CD8-positive, alpha-beta memory T cell (primary cell): ENCODE data around the gene TTC3. TPM values are rescaled to one million over a fixed set of nuclear protein-coding genes. Genes with fewer than 3 reads are reported as not detected.

ENCODE experiments used
- CTCF ChIA-PET: fragments of 350-600 bp; sonication (Branson Sonifier 250); formaldehyde crosslinking; loops from one replicate; lab custom pipeline; 2021; ENCODE audit warnings: antibody characterized with exemption; lab: Charles Lee
- POLR2A ChIA-PET: fragments of 350-600 bp; sonication (Branson Sonifier 250); formaldehyde crosslinking; loops from one replicate; lab custom pipeline; 2021; ENCODE audit warnings: antibody characterized with exemption; lab: Charles Lee
- DNase-seq, 5 donors: peaks; one replicate each; pipeline versions ENCODE4 v3.0.0 to v3.0.0-alpha.2; 2020 to 2022; ENCODE audit warnings: mixed read lengths in 1 of 5
- H3K27ac ChIP-seq: one replicate; pipeline ENCODE4 v1.7.0; 2013; ENCODE audit warnings: low read depth, mild to moderate bottlenecking, low read length, moderate library complexity
- H3K27me3 ChIP-seq: 2 replicates; pipeline ENCODE4 v1.7.0; 2013; ENCODE audit warnings: low read length, mild to moderate bottlenecking; ENCODE audit not compliant: insufficient read depth, poor library complexity, severe bottlenecking
- H3K36me3 ChIP-seq: 2 replicates; pipeline ENCODE4 v1.7.0; 2013; ENCODE audit warnings: mild to moderate bottlenecking, low read length, moderate library complexity; ENCODE audit not compliant: insufficient read depth
- H3K4me1 ChIP-seq: 2 replicates; pipeline ENCODE4 v1.7.0; 2013; ENCODE audit warnings: mild to moderate bottlenecking, low read length, moderate library complexity; ENCODE audit not compliant: insufficient read depth
- H3K4me3 ChIP-seq: 2 replicates; pipeline ENCODE4 v1.7.0; 2013; ENCODE audit warnings: mild to moderate bottlenecking, low read length
- H3K9me3 ChIP-seq: 2 replicates; pipeline ENCODE4 v1.7.0; 2013; ENCODE audit warnings: mild to moderate bottlenecking, low read length
- H3K27ac Mint-ChIP-seq, 8 donors: one replicate each; pipeline ENCODE4 v1.8.0; 2020 to 2021; ENCODE audit warnings: mixed read lengths in 8 of 8, mild to moderate bottlenecking in 6 of 8, inconsistent platforms in 3 of 8, moderate library complexity in 3 of 8
- H3K27me3 Mint-ChIP-seq, 2 donors: one replicate each; pipeline ENCODE4 v1.8.0; 2020 to 2021; ENCODE audit warnings: mixed read lengths in 2 of 2, mild to moderate bottlenecking in 1 of 2, moderate library complexity in 1 of 2
- H3K36me3 Mint-ChIP-seq, 3 donors: one replicate each; pipeline ENCODE4 v1.8.0; 2020 to 2021; ENCODE audit warnings: mixed read lengths in 3 of 3, inconsistent platforms in 1 of 3, mild to moderate bottlenecking in 1 of 3
- H3K4me1 Mint-ChIP-seq, 3 donors: one replicate each; pipeline ENCODE4 v1.8.0; 2020 to 2021; ENCODE audit warnings: mixed read lengths in 3 of 3, inconsistent platforms in 1 of 3, mild to moderate bottlenecking in 1 of 3
- H3K4me3 Mint-ChIP-seq, 7 donors: one replicate each; pipeline ENCODE4 v1.8.0; 2020 to 2021; ENCODE audit warnings: mixed read lengths in 7 of 7, mild to moderate bottlenecking in 6 of 7, moderate library complexity in 4 of 7, inconsistent platforms in 2 of 7
- H3K9me3 Mint-ChIP-seq, 5 donors: one replicate each; pipeline ENCODE4 v1.8.0; 2020 to 2022; ENCODE audit warnings: mixed read lengths in 5 of 5, mild to moderate bottlenecking in 3 of 5, moderate library complexity in 2 of 5, inconsistent platforms in 1 of 5
- polyA plus RNA-seq: library from polyadenylated mRNA; unstranded; fragments of 300-500 nt; fragmentation: Illumina TruSeq; gene quantifications from one replicate; pipeline ENCODE4 v1.2.3, GENCODE V29; 2021
- total RNA-seq, 2 experiments: library from RNA; stranded (reverse); gene quantifications; one replicate each; pipeline ENCODE4 v1.2.3, GENCODE V29; 2021

TTC3 gene
- total and polyA plus RNA-seq, 3 experiments from 2014 or later = 53.0 to 108 (median 54.5) TPM

GRCh38 chr21:37036177-37036576 lies 36.9 kb upstream of the TTC3 start:
- Histone ChIP-seq H3K9me3 (no peaks in the 10 kb centered on the region), H3K27me3 (no peaks in the 10 kb centered on the region), H3K27ac (no peak overlapping the region), H3K4me1 (no peaks in the 10 kb centered on the region), H3K4me3 (no peak overlapping the region), H3K36me3 (no peaks in the 10 kb centered on the region)
- ChIA-PET POLR2A (interaction anchor here (0.7 kb wide), 1 partner anchor 329 kb away, joined by 4 read pairs; no protein-coding TSS in a partner anchor), CTCF (no interaction called here)
- Mint-ChIP-seq H3K27me3 (peaks cover 3 to 8% of the 10 kb centered on the region in 2 donors), H3K9me3 (no peaks in the 10 kb centered on the region), H3K27ac (no peak overlapping the region), H3K36me3 (no peaks in the 10 kb centered on the region), H3K4me3 (no peak overlapping the region), H3K4me1 (no peaks in the 10 kb centered on the region)
- DNase-seq = no peak

DNA sequence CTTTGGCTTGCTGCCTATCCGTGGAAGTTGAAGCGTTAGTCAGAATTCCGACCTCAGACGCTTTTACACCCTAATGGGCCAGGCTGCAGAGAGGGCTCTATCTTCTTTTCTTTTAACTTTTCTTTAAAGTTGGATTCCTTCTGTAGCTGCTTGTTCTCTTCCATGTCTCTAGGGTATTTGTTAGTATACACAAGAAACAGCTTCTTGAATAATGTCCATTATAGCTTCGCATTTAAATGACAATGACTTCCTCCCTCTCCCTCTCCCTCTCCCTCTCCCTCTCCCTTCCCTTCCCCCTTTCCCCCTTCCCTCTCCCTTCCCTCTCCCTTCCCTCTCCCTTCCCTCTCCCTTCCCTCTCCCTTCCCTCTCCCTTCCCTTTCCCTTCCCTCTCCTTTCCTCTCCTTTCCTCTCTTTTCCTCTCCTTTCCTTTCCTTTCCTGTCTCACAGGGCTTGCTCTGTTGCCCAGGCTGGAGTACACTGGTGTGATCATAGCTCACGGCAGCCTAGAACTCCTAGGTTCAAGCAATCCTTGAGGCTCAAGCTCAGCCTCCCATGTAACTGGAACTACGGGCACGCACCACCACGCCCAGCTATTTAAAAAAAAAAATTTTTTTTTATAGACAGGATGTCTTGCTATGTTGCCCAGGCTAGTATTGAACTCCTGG lies 33.5 kb upstream of the TTC3 start:
- peaks cover 3 to 6% of the 10 kb centered on the region in 2 donors for H3K27me3 Mint-ChIP-seq
- CTCF ChIA-PET = no interaction called here
- no peak for DNase-seq

DNA sequence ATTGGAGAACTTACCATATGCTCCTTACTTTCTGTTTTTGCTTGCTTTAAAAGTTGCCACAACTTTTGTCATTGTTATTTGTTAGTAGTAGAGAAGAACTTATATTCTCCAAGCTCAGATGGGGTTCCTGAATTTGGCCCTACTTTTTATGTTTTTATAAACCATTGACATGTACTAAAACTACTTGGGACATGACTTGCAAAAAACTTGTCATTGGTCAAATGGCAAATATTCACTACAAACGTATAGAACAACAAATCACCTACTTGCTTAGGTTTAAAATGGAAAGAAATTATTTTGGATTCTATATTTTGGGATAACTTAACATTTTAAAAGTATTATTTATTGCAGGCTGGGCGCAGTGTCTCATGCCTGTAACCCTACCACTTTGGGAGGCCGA lies 32.8 kb upstream of the TTC3 start:
- Mint-ChIP-seq H3K4me1 (peaks cover 6 to 7% (median 6%) of the 10 kb centered on the region in 3 donors), H3K4me3 (no peak overlapping the region), H3K9me3 (no peaks in the 10 kb centered on the region), H3K27me3 (peaks cover 3 to 6% of the 10 kb centered on the region in 2 donors), H3K36me3 (no peaks in the 10 kb centered on the region), H3K27ac (no peak overlapping the region)
- Histone ChIP-seq H3K36me3 (no peaks in the 10 kb centered on the region), H3K27me3 (no peaks in the 10 kb centered on the region), H3K27ac (no peak overlapping the region), H3K9me3 (no peaks in the 10 kb centered on the region), H3K4me3 (no peak overlapping the region), H3K4me1 (peaks cover 4% of the 10 kb centered on the region)
- POLR2A ChIA-PET = no interaction called here
- DNase-seq = no peak
- CTCF ChIA-PET = no interaction called here

More for the DNA sequence above, 33.5 kb upstream of the TTC3 start:
- H3K36me3 Mint-ChIP-seq = no peaks in the 10 kb centered on the region
- no peaks in the 10 kb centered on the region for H3K36me3 ChIP-seq
- H3K9me3 Mint-ChIP-seq = no peaks in the 10 kb centered on the region
- H3K4me1 Mint-ChIP-seq = no peaks in the 10 kb centered on the region
- no peak overlapping the region for H3K4me3 ChIP-seq
- H3K4me1 ChIP-seq = peaks cover under 1% of the 10 kb centered on the region
- H3K27ac ChIP-seq = no peak overlapping the region
- no peak overlapping the region for H3K4me3 Mint-ChIP-seq
- POLR2A ChIA-PET = interaction anchor here (0.6 kb wide), 1 partner anchor 9 kb away, joined by 3 read pairs; no protein-coding TSS in a partner anchor
- no peaks in the 10 kb centered on the region for H3K27me3 ChIP-seq
- no peaks in the 10 kb centered on the region for H3K9me3 ChIP-seq
- no peak overlapping the region for H3K27ac Mint-ChIP-seq

- no peaks in the 10 kb centered on the region for H3K36me3 ChIP-seq
- Mint-ChIP-seq H3K9me3 (no peaks in the 10 kb centered on the region), H3K36me3 (no peaks in the 10 kb centered on the region), H3K27ac (no peak overlapping the region), H3K4me1 (peaks cover 9 to 10% (median 10%) of the 10 kb centered on the region in 3 donors), H3K27me3 (peaks cover 8 to 9% of the 10 kb centered on the region in 2 donors), H3K4me3 (no peak overlapping the region)
- H3K27ac ChIP-seq = no peak overlapping the region
- ChIA-PET CTCF (no interaction called here), POLR2A (no interaction called here)
- H3K4me3 ChIP-seq = no peak overlapping the region
- DNase-seq = no peak
- H3K4me1 ChIP-seq = peaks cover 4% of the 10 kb centered on the region
- no peaks in the 10 kb centered on the region for H3K9me3 ChIP-seq
- H3K27me3 ChIP-seq = no peaks in the 10 kb centered on the region
Measured at GRCh38 chr21:37041706-37042271, 31.3 kb upstream of the TTC3 start.

DNA sequence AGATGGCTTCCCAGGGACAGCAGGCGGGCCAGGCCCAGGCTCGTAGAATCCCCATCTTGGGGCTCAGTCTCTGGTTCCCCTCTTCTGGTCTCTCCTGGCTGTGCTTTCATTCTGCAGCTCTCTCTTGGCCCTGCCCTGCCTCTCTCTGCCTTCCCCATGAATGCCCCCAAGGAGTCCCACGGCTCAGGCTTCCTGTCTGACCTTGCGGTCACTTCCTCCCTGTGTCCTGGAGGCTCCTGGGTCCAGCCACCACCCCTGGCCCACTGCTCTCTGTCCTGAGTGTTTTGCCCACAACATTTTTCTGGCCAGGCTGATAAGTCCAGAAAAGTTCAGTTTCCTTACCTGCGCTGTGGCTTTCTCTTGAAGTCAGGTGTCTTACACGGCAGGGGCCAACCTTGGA lies 29.2 kb upstream of the TTC3 start:
- Histone ChIP-seq H3K9me3 (no peaks in the 10 kb centered on the region), H3K27me3 (no peaks in the 10 kb centered on the region), H3K4me1 (peaks cover 4% of the 10 kb centered on the region), H3K4me3 (no peak overlapping the region), H3K36me3 (no peaks in the 10 kb centered on the region), H3K27ac (no peak overlapping the region)
- ChIA-PET POLR2A (no interaction called here), CTCF (no interaction called here)
- Mint-ChIP-seq H3K9me3 (no peaks in the 10 kb centered on the region), H3K4me3 (no peak overlapping the region), H3K4me1 (peaks cover 9 to 10% (median 10%) of the 10 kb centered on the region in 3 donors), H3K27ac (no peak overlapping the region), H3K36me3 (no peaks in the 10 kb centered on the region), H3K27me3 (peaks cover 9 to 19% of the 10 kb centered on the region in 2 donors)
- DNase-seq = no peak

- Mint-ChIP-seq H3K27ac (peak overlapping the region in 3 of 8 donors; percentile 31 to 39 (median 37)), H3K4me1 (peaks cover 9 to 10% (median 10%) of the 10 kb centered on the region in 3 donors), H3K4me3 (no peak overlapping the region), H3K36me3 (no peaks in the 10 kb centered on the region), H3K27me3 (peaks cover 9 to 19% of the 10 kb centered on the region in 2 donors), H3K9me3 (no peaks in the 10 kb centered on the region)
- DNase-seq = no peak
- Histone ChIP-seq H3K9me3 (no peaks in the 10 kb centered on the region), H3K27ac (no peak overlapping the region), H3K4me3 (no peak overlapping the region), H3K4me1 (peaks cover 4% of the 10 kb centered on the region), H3K27me3 (no peaks in the 10 kb centered on the region), H3K36me3 (no peaks in the 10 kb centered on the region)
- CTCF ChIA-PET = interaction anchor here (0.6 to 0.9 kb wide), 3 partner anchors 11 to 309 kb away, joined by 3 read pairs; no protein-coding TSS in a partner anchor
- POLR2A ChIA-PET = no interaction called here
Measured at GRCh38 chr21:37044643-37045042, 28.4 kb upstream of the TTC3 start.

DNA sequence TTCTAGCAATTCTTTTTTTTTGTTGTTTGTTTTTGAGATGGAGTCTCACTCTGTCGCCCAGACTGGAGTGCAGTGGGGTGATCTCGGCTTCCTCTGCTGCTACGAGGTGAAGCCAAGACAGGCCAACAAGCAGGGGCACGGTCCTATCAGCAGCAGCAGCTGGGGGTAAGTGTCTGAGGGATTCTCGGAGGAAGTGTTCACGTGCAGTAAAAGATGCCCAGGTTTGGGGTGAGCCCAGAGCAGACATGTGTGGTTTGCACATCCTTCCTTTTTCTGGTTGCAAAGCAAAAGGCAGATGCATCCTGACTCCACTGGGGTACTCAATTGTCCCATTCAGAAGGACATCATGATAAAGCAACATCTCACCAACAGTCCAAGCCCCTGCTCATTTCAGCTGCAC lies 27.9 kb upstream of the TTC3 start:
- H3K9me3 Mint-ChIP-seq = no peaks in the 10 kb centered on the region
- no peaks in the 10 kb centered on the region for H3K36me3 ChIP-seq
- peak overlapping the region in 3 of 8 donors; percentile 31 to 64 (median 46) for H3K27ac Mint-ChIP-seq
- H3K4me1 Mint-ChIP-seq = peaks cover 9 to 10% (median 10%) of the 10 kb centered on the region in 3 donors
- CTCF ChIA-PET = interaction anchor here (0.9 kb wide), 1 partner anchor 11 kb away, joined by 3 read pairs; no protein-coding TSS in a partner anchor
- no peak overlapping the region for H3K27ac ChIP-seq
- peak in 3 of 5 donors; percentile 6 to 21 (median 13) for DNase-seq
- H3K4me3 ChIP-seq = no peak overlapping the region
- no peaks in the 10 kb centered on the region for H3K27me3 ChIP-seq
- no peaks in the 10 kb centered on the region for H3K9me3 ChIP-seq
- no peaks in the 10 kb centered on the region for H3K36me3 Mint-ChIP-seq
- POLR2A ChIA-PET = no interaction called here
- peaks cover 4% of the 10 kb centered on the region for H3K4me1 ChIP-seq
- peak overlapping the region in 1 of 7 donors; percentile 49 for H3K4me3 Mint-ChIP-seq
- peaks cover 9 to 19% of the 10 kb centered on the region in 2 donors for H3K27me3 Mint-ChIP-seq

DNA sequence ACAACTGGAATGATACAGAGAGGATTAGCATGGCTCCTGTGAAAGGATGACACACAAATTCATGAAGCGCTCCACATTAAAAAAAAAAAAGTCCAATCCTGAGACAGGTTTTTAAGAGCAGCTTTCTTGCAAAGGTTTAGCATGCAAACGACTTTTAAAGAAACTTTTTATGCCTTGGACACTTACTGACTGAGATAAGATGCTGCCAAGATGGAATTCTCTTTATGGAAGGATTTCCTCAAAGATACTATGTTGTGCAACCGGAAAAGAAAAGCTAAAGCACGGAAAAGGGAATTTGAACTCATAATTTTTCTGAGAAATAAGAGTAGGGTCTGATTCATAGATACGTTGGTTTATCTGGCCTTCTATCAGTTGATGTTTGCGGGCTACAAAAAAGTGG lies 27.5 kb upstream of the TTC3 start:
- H3K4me1 ChIP-seq = peaks cover 4% of the 10 kb centered on the region
- DNase-seq = no peak
- CTCF ChIA-PET = no interaction called here
- no peak overlapping the region for H3K27ac ChIP-seq
- POLR2A ChIA-PET = no interaction called here
- H3K27me3 ChIP-seq = no peaks in the 10 kb centered on the region
- no peaks in the 10 kb centered on the region for H3K9me3 Mint-ChIP-seq
- no peaks in the 10 kb centered on the region for H3K9me3 ChIP-seq
- peak overlapping the region in 2 of 8 donors; percentile 46 to 64 for H3K27ac Mint-ChIP-seq
- no peaks in the 10 kb centered on the region for H3K36me3 Mint-ChIP-seq
- H3K4me3 Mint-ChIP-seq = no peak overlapping the region
- no peak overlapping the region for H3K4me3 ChIP-seq
- peaks cover 9 to 19% of the 10 kb centered on the region in 2 donors for H3K27me3 Mint-ChIP-seq
- peaks cover 9 to 10% (median 10%) of the 10 kb centered on the region in 3 donors for H3K4me1 Mint-ChIP-seq
- H3K36me3 ChIP-seq = no peaks in the 10 kb centered on the region
